Neural crest cell (in vitro differentiated cells): ENCODE results near the gene MYO19. TPM values are rescaled to one million over a fixed set of nuclear protein-coding genes. Genes with fewer than 3 reads are reported as not detected.
"Not testable (repeated sequence)": the region's sequence is repeated elsewhere in the genome, so short reads cannot be mapped to it uniquely, and the experiment has no call there.

Experiments
- DNase-seq: peaks from one replicate; pipeline ENCODE4 v3.0.0; 2021; ENCODE audit warnings: low read depth, mixed read lengths, low spot score
- H3K27ac Mint-ChIP-seq: one replicate; pipeline ENCODE4 v1.8.0; 2021; ENCODE audit warnings: mild to moderate bottlenecking, mixed read lengths; ENCODE audit not compliant: unreplicated experiment
- H3K27me3 Mint-ChIP-seq: 2 replicates; pipeline ENCODE4 v1.8.0; 2021; ENCODE audit warnings: low read depth, mild to moderate bottlenecking, mixed read lengths
- H3K36me3 Mint-ChIP-seq: 2 replicates; pipeline ENCODE4 v1.8.0; 2021; ENCODE audit warnings: low read depth, mild to moderate bottlenecking, mixed read lengths
- H3K4me1 Mint-ChIP-seq: 2 replicates; pipeline ENCODE4 v1.8.0; 2021; ENCODE audit warnings: mixed read lengths
- H3K4me3 Mint-ChIP-seq: one replicate; pipeline ENCODE4 v1.8.0; 2021; ENCODE audit warnings: mild to moderate bottlenecking, mixed read lengths
- H3K9me3 Mint-ChIP-seq: 2 replicates; pipeline ENCODE4 v1.8.0; 2021; ENCODE audit warnings: mixed read lengths
- CTCF ChIP-seq: fragments of 200-600 bp; sonication (generic); conservative IDR thresholded peaks from 2 replicates; pipeline ENCODE4 v1.5.0; 2021; ENCODE audit warnings: antibody characterized with exemption, mild to moderate bottlenecking
- total RNA-seq: library from RNA; stranded (reverse); gene quantifications from 2 replicates; pipeline ENCODE4 v1.2.1, GENCODE V29; 2021

The MYO19 gene
- total RNA-seq, 1 donor from 2014 or later: 104 TPM

GRCh38 chr17:36493956-36494355 lies 40.7 kb downstream of the MYO19 start:
- Mint-ChIP-seq H3K27me3 (no peaks in the 10 kb centered on the region), H3K9me3 (peaks cover 4% of the 10 kb centered on the region), H3K4me3 (peak overlapping the region; percentile 47), H3K27ac (no peak overlapping the region), H3K36me3 (peaks cover 32% of the 10 kb centered on the region), H3K4me1 (peaks cover 41% of the 10 kb centered on the region)
- DNase-seq: no peak
- no peak for TF ChIP-seq CTCF

- H3K9me3 Mint-ChIP-seq: peaks cover 4% of the 10 kb centered on the region
- H3K27ac Mint-ChIP-seq: peak within 1 kb of the TSS; percentile 99
- peaks cover 14% of the 10 kb centered on the region for H3K36me3 Mint-ChIP-seq
Observed at GRCh38 chr17:36486204-36487194, 48.2 kb downstream of the MYO19 start, which contains the start of gene ZNHIT3. ZNHIT3 (plus strand) TSS chr17:36486681; CDS start chr17:36486700, 19 bp downstream.

DNA sequence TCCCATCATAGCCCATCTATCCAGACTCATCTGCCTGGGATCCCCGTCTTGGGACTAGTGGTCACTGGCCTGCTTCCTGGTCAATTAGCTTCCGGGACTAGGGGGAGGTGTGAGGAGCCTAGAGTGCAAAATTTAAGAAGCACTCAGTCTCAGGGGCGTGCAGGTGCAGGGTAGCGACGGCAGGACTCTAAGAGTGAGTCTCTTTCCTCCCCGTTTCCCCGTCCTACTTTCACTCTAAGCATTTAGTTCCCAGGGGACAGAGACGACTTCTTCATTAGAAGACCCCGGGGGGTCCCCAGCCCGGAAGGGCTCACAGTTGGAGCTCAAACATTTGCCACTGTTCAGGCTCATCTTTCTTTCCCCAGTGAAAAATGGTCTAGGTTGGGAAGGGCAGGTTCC lies 48.9 kb downstream of the MYO19 start:
- no peak for TF ChIP-seq CTCF
- DNase-seq: no peak
- H3K4me1 Mint-ChIP-seq: peaks cover 35% of the 10 kb centered on the region
- H3K4me3 Mint-ChIP-seq: peak overlapping the region; percentile 100
- H3K27ac Mint-ChIP-seq: no peak overlapping the region
- peaks cover 14% of the 10 kb centered on the region for H3K36me3 Mint-ChIP-seq
- peaks cover 30% of the 10 kb centered on the region for H3K27me3 Mint-ChIP-seq
- peaks cover 4% of the 10 kb centered on the region for H3K9me3 Mint-ChIP-seq

More at GRCh38 chr17:36486204-36487194, 48.2 kb downstream of the MYO19 start, which contains the start of gene ZNHIT3:
- Mint-ChIP-seq H3K27me3 (peaks cover 23% of the 10 kb centered on the region), H3K4me1 (peaks cover 35% of the 10 kb centered on the region), H3K4me3 (peak within 1 kb of the TSS; percentile 100)
- DNase-seq: peak; percentile 80
- TF ChIP-seq CTCF: no peak

GRCh38 chr17:36485027-36485426 lies 49.6 kb downstream of the MYO19 start:
- peaks cover 36% of the 10 kb centered on the region for H3K27me3 Mint-ChIP-seq
- H3K27ac Mint-ChIP-seq: no peak overlapping the region
- H3K4me1 Mint-ChIP-seq: peaks cover 33% of the 10 kb centered on the region
- DNase-seq: no peak
- peak overlapping the region; percentile 100 for H3K4me3 Mint-ChIP-seq
- H3K36me3 Mint-ChIP-seq: peaks cover 10% of the 10 kb centered on the region
- no peak for TF ChIP-seq CTCF
- peaks cover 2% of the 10 kb centered on the region for H3K9me3 Mint-ChIP-seq

GRCh38 chr17:36484021-36484420 lies 50.6 kb downstream of the MYO19 start:
- Mint-ChIP-seq H3K4me3 (peak overlapping the region; percentile 18), H3K27me3 (peaks cover 46% of the 10 kb centered on the region), H3K4me1 (peaks cover 27% of the 10 kb centered on the region)
- H3K27ac Mint-ChIP-seq, H3K9me3 Mint-ChIP-seq, H3K36me3 Mint-ChIP-seq, DNase-seq: not testable (repeated sequence)
